HepG2 (cell line): ENCODE results near the gene DRC7. TPM values are rescaled to one million over a fixed set of nuclear protein-coding genes. Genes with fewer than 3 reads are reported as not detected.

Experiments
- ELF3 ChIP-seq: IDR thresholded peaks from 2 replicates; pipeline ENCODE4 v1.6.1; 2016; ENCODE audit warnings: missing genetic modification reagents, missing compliant biosample characterization
- HIC2 ChIP-seq: sonication (generic); formaldehyde crosslinking; IDR thresholded peaks from 2 replicates; pipeline ENCODE4 v1.9.0; 2022; ENCODE audit warnings: low read depth, missing genetic modification reagents
- HIVEP1 ChIP-seq: sonication (generic); formaldehyde crosslinking; IDR thresholded peaks from 2 replicates; pipeline ENCODE4 v1.4.0; 2020; ENCODE audit warnings: mild to moderate bottlenecking, missing genetic modification reagents
- NRL ChIP-seq: sonication (generic); formaldehyde crosslinking; IDR thresholded peaks from 2 replicates; pipeline ENCODE4 v1.5.0; 2020; ENCODE audit warnings: missing genetic modification reagents, mild to moderate bottlenecking, moderate library complexity, borderline replicate concordance
- PHF8 ChIP-seq: sonication (generic); formaldehyde crosslinking; IDR thresholded peaks from 2 replicates; pipeline ENCODE4 v1.5.0; 2020; ENCODE audit warnings: missing genetic modification reagents
- RFX1 ChIP-seq: fragments of 450-650 bp; IDR thresholded peaks from 2 replicates; pipeline ENCODE4 v1.6.1; 2017
- THAP9 ChIP-seq: sonication (generic); formaldehyde crosslinking; IDR thresholded peaks from 2 replicates; pipeline ENCODE4; 2020; ENCODE audit warnings: missing genetic modification reagents, mild to moderate bottlenecking, borderline replicate concordance
- ZBTB7A ChIP-seq: sonication (generic); formaldehyde crosslinking; IDR thresholded peaks from 2 replicates; pipeline ENCODE4 v1.8.0; 2022; ENCODE audit warnings: mild to moderate bottlenecking, missing genetic modification reagents
- ZFP91 ChIP-seq: sonication (generic); formaldehyde crosslinking; IDR thresholded peaks from 2 replicates; pipeline ENCODE4 v1.9.0; 2022; ENCODE audit warnings: missing genetic modification reagents, mild to moderate bottlenecking, borderline replicate concordance
- ZHX2 ChIP-seq, 2 experiments: sonication (generic) in 1 of 2; formaldehyde crosslinking in 1 of 2; IDR thresholded peaks; 2 replicates each; pipeline versions ENCODE4 v1.6.1 to v1.9.0; 2014 to 2022; ENCODE audit warnings: antibody characterized with exemption in 1 of 2, borderline replicate concordance in 1 of 2, inconsistent platforms in 1 of 2, low read depth in 1 of 2, missing genetic modification reagents in 1 of 2
- ZNF205 ChIP-seq: IDR thresholded peaks from 2 replicates; pipeline ENCODE4 v1.6.1; 2018; ENCODE audit warnings: missing biosample characterization, missing genetic modification reagents
- ZNF232 ChIP-seq: sonication (generic); formaldehyde crosslinking; IDR thresholded peaks from 2 replicates; pipeline ENCODE4 v1.4.0; 2020; ENCODE audit warnings: missing genetic modification reagents, borderline replicate concordance
- ZNF274 ChIP-seq: sonication (generic); formaldehyde crosslinking; IDR thresholded peaks from 2 replicates; pipeline ENCODE4 v1.5.1; 2020; ENCODE audit warnings: mild to moderate bottlenecking, missing genetic modification reagents
- ZNF572 ChIP-seq: sonication (generic); formaldehyde crosslinking; IDR thresholded peaks from 2 replicates; pipeline ENCODE4 v1.5.1; 2020; ENCODE audit warnings: mild to moderate bottlenecking, missing genetic modification reagents
- ZNF619 ChIP-seq: sonication (generic); formaldehyde crosslinking; IDR thresholded peaks from 2 replicates; pipeline ENCODE4 v1.4.0; 2020; ENCODE audit warnings: mild to moderate bottlenecking, missing genetic modification reagents
- polyA plus RNA-seq, 8 experiments: library from polyadenylated mRNA; depleted of rRNA in 3 of 8; stranded (reverse) in 7 of 8; unstranded in 1 of 8; fragments of >200 nt; fragmentation: Illumina TruSeq in 4 of 8; extraction: Trizol in 4 of 8; gene quantifications; 2 replicates each; pipeline versions ENCODE4 v1.2.1 to v1.2.3, GENCODE V29; 2011 to 2016; ENCODE audit warnings: low read depth in 4 of 8, missing spikeins in 1 of 8, mixed read lengths in 1 of 8; ENCODE audit not compliant: insufficient read depth in 1 of 8
- total RNA-seq, 5 experiments: library from RNA; depleted of rRNA; stranded (reverse); fragments of >200 nt; fragmentation: Illumina TruSeq; extraction: Trizol; gene quantifications; 2 replicates each; pipeline ENCODE4 v1.2.3, GENCODE V29; 2016; ENCODE audit warnings: low read depth in 1 of 5

Gene DRC7
- total and polyA plus RNA-seq, 2 of the 13 experiments (the other 11 are each of a cell fraction or from before 2014, with no cell fraction given): 2.7 to 3.4 TPM

- TF ChIP-seq HIC2 (CRISPR knock-in tag) (peak; percentile 65; the same call in 1 of the 2 replicates), ZHX2 (IDR thresholded peaks at IDR 0.05; ENCODE audit: low read depth) (0 out of 2 replicates have a peak, but pooled peaks have one; percentile 30), ZHX2 (CRISPR knock-in tag; IDR thresholded peaks at IDR 0.05; ENCODE audit: borderline replicate concordance) (no peak), ZNF205 (CRISPR knock-in tag) (0 out of 2 replicates have a peak, but pooled peaks have one; percentile 53), ZNF274 (CRISPR knock-in tag) (peak; percentile 76; the same call in 1 of the 2 replicates), HIVEP1 (CRISPR knock-in tag) (0 out of 2 replicates have a peak, but pooled peaks have one; percentile 5), RFX1 (no peak), ZNF232 (CRISPR knock-in tag) (peak; percentile 65; the same call in 1 of the 2 replicates), ZNF572 (CRISPR knock-in tag) (peak; percentile 70; the same call in 1 of the 2 replicates), ELF3 (CRISPR knock-in tag) (peak; percentile 52; the same call in 1 of the 2 replicates), THAP9 (CRISPR knock-in tag) (peak; percentile 32; the same call in 1 of the 2 replicates), PHF8 (CRISPR knock-in tag) (0 out of 2 replicates have a peak, but pooled peaks have one; percentile 31), ZNF619 (0 out of 2 replicates have a peak, but pooled peaks have one; percentile 0), NRL (CRISPR knock-in tag) (peak; percentile 34; the same call in 1 of the 2 replicates), ZFP91 (CRISPR knock-in tag) (peak; percentile 66; the same call in 1 of the 2 replicates), ZBTB7A (peak; percentile 73; the same call in 1 of the 2 replicates)
Measured at GRCh38 chr16:57660715-57661463, 33.7 kb upstream of the DRC7 start (continued).
